UCSD-AML1 (cell line): ENCODE measurements around the gene CYSTM1.
"Not testable (repeated sequence)": the region's sequence is repeated elsewhere in the genome, so short reads cannot be mapped to it uniquely, and the experiment has no call there.

Source experiments
- DNase-seq: peaks from one replicate; lab custom pipeline; 2025; ENCODE audit not compliant: unreplicated experiment; lab: John Stamatoyannopoulos, UW

The CYSTM1 gene

DNA sequence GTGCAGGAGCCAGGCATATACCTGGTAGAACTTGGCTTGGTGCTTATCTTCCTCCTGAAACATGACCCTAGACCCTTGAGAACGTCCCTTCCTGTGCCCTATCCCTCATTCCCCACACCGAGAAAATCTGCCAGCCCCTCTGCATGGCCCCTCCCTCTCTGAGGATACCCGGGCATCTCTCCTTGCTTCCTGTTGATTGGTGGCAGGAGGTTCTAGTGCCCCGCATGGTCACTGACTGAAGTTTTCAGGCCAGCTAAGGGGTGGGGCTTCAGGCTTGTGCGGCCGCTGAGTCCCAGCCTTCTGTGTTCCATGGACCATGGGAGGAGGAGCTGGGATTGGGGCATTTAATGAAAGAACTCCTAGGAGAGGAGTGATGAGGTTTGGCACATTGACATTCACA, 26.5 kb upstream of the CYSTM1 start:
- no peak for DNase-seq

DNA sequence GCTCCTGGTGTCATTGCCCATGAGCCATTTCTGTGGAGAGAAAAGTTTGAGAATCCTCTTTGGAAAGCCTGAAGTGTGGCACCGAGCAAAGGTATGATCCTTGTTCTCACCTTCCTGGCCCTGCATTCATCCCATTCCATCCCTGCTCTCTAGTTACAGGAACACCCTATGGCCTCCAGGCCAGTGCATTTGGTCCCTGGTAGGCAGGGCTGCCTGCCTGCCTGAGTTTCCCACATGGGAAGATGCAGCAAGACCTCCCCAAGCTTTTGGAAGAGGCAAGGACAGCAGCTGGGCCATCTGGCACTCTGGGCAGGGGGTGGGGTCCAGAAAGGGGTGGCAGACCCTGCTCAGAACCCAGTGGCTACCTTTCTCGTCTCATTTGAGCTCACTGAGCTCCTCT, 24.8 kb upstream of the CYSTM1 start:
- DNase-seq = no peak

DNA sequence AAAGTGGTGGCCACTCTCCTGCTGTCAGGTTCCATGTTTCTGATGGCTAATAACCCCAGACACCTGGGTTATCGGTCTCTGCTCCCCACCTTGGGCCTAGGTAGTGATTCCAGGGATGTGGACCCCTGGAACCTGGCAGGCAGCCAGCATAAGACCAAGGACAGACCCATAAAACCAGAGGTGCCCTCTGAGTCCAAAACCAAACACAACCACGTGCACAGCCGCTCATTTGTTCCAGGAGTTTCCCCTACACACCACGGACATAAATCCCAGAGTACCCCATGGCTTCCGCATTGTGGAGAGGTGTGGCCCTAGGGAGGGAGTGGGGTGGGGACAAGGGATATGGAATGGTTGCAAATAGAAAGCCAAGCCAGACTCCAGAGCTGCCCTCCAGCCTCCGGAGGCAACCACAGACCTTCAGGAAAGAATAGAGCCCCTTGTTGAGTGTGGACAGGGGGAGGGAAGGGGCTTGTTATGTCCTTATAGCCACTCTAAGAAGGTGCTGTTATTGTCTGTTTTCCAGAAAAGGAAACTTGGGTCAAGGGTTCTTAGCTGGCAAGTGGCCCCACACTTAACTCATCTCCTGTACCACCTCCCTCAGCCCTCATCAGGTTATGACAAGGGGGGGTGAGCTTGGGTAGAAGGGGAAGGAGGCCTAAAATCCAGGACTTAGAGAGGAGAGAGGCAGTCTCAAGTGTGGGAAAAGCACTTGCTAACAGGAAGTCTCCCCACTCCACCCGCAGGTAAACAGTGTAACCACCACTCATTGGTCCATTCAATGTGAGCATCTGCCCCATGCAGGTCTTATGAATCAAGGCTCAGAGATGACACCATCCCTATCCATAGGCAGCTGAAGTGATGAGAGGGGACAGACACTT, 23.6 kb upstream of the CYSTM1 start:
- no peak for DNase-seq

DNA sequence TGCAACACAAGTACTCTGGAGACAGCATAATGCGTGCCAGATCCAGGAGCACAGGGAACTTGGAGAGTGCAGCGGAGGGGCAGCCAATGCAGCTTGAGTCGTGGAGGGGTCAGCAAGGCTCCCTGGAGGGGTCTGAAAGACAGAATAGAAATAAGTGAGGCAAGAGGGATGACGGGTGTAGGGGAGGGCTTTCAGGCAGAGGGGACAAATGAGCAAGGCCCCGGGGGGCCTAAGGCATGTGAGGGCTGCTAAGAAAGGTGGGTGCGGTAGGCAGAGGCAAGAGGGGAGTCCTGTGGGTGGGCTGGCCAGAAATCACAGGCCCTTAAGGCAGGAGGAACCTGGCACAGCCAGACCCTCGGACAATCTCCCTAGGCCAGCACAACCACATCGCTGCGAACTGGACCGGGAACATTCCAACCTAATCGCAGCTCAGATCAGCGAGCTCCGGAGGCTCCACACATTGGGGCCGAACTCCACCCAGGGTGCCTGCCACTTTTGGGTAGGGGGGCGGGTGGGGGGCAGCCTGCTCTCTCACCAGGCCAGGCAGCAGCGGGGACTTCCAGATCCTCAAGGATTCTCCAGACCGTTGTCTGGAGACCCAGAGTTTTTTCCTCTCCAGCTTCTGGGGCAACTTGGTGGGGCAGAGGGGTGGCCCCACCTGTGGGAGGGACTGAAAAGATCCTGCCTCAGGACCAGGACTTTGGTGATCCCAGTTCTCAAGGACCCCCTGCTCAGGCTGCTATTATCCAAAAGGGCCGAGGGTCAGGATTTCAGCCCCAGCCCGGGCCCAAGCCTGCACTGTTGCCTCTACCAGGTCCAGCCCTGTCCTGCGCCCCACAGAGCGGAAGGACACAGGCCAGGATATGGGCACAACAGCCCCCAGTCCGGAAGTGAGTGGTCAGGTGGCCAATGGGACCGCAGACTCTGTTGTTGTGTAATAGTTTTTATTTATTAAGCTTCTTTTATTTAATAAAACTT, 22.7 kb upstream of the CYSTM1 start:
- DNase-seq = no peak

GRCh38 chr5:140153255-140153654, 21.7 kb upstream of the CYSTM1 start:
- no peak for DNase-seq

GRCh38 chr5:140153905-140154304, 21.1 kb upstream of the CYSTM1 start:
- no peak for DNase-seq

- DNase-seq = not testable (repeated sequence)
Observed at GRCh38 chr5:140154710-140155381, 20.1 kb upstream of the CYSTM1 start.

GRCh38 chr5:140157032-140157781, 17.8 kb upstream of the CYSTM1 start:
- DNase-seq = peak; percentile 81

DNA sequence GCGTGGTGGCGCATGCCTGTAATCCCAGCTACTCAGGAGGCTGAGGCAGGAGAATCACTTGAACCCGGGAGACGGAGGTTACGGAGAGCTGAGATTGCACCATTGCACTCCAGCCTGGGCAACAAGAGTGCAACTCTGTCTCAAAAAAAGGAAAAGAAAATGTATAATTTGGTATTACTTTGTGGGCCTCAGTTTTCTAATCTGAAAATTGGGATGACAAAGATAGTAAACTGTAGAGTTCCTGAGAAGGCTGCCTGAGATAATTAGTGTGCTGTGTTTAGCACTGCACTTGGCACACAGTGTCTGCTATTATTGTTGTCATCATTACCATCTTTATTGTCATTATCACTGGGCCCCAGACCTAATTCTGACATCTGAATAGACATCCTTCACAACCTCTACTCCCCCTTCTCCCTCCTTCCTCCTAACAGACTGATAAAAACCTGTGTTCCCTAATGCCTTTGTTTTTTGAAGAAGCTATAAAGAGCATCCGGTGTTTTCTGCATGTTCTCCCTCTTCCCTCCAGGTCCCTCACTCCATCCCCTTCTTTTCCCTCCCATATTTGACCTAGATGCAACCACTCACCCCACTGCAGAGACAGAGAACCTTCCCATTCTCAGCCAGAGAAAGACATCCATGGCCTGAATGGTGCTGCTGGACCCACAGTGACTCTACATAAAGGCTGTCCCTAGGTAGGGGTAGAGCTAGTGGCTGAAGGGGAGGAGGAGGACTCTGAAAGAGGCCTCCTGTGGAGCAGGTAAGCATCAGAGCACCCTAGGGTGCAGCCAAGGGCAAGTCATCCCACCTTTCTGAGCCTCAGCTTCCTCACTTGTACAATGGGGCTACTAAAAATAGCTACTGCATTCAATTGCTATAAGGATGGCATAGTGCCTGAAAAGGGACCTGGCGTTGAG, 15.7 kb upstream of the CYSTM1 start:
- no peak for DNase-seq

DNA sequence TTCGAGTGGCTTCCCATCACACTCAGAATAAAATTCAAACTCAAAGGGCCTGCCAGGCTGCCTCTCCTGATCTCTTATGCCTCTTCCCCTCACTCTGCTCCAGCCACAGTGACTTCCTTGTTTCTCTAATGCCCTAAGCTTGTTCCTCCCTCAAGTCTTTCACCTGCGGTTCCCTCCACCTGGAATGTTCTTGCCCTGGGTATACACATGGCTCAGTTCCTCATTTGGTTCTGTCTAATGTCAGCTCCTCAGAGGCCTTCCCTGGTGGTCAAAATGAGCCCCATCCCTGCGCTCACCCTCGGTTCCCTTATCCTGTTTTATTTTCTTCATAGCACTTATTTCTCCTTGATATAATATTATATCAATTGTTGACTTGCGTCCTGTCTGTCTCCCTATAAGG, 12.7 kb upstream of the CYSTM1 start:
- DNase-seq = no peak

- DNase-seq = no peak
Observed at GRCh38 chr5:140162781-140163180, 12.2 kb upstream of the CYSTM1 start.

DNA sequence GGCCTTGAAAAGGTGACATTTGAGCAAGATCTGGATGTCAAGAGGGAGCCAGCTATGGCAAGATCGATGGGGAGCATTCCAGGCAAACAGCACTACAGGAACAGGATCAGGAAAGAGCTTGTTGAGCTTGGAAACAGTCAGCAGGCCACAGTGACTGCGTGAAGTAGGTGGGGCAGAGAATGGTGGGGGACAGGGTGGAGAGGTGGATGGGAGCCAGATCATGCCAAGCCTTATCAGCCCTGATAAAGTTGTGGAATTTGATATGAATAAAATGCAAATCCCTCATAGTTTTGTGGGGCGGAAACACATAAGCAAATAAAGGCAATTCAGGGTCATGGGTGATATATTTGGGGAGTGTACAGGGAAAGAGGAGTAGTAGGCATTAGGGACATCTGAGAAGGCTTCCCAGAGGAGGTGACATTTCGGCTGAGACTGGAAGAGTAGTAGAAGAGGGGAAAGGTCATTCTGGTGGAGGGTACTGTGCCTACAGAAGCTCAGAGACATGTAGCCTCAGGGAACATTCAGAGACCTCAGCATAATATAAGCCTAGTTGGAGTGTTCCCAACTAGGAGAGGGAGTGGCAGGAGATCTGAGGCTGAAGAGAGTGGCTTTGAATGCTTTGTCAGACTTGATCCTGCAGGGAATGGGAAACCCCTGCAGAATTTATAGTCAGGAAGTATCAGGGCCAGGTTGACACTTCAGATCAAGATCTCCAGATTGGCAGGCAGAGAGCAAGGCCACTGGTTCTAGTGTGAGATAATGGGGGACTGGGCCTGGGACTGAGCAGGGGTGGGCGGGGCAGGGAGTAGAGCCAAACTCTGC, 9.7 kb upstream of the CYSTM1 start:
- no peak for DNase-seq

DNA sequence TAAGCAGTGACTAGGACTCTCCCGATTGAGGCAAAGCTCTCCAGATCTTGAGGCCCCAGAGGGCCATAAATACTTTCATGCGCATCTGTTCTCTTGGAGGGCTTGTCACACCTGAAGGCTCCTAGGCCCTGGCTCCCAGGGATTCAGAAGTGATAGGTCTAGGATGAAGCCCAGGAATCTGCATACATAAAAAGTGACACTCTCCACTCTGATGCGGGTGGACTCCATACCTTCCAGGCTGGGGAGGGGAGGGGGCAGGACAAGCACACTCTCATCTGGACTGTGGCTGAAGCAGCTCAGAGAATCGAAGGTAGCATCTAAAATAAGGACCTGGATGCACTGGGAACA, 9.1 kb upstream of the CYSTM1 start:
- DNase-seq = no peak

GRCh38 chr5:140166911-140167310, 8.1 kb upstream of the CYSTM1 start:
- DNase-seq = no peak

GRCh38 chr5:140168371-140168770, 6.6 kb upstream of the CYSTM1 start:
- DNase-seq = no peak

DNA sequence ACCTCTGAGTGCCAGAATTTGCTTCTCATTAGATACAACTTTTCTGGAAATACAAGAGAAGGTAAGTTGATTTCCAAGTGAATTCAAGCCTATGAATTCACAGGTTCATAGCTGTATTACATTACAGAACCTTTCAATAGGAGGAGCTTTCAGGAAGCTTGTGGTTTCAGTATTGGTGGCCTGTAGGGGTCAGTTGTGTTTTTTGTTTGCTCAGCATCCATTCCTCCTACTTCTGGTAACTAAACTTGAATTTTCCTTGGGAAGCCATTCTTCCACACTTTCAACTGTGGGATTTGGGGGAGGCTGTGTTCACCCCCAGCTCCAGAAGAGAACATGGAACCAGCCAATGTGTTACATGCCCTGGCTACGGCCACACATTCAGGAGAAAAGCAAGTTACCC, 5.6 kb upstream of the CYSTM1 start:
- no peak for DNase-seq

DNA sequence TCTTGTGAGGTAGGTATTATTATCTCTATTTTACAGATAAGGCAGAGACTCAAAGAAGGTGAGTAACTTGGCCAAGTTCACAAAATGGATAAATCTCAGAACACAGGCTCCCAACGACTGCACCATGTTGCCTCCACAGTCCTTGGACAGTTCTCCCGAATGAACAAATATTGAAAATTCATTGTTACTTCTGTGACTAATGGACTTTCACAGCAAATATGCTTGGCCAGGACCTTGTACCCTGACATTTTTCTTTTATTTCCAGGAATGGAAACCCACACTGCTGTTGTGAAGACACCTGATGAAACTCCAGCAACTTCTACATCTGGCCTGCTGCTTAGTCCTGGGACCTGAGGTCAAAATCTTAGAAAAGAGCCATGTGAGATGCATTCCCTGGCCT, 2.5 kb upstream of the CYSTM1 start:
- DNase-seq = no peak

- DNase-seq = no peak
Observed at GRCh38 chr5:140174014-140174413, 974 bp upstream of the CYSTM1 start.
